Tibial artery (tissue), 4 donors: ENCODE data around the gene ALPL.

Source experiments
- DNase-seq, 2 donors: peaks; one replicate each; pipeline ENCODE4 v3.0.0-alpha.2; 2019
- H3K27ac ChIP-seq, 2 donors: fragments of 200-600 bp; sonication (generic) in 1 of 2; 1 replicate in 1 of 2; 2 replicates in 1 of 2; pipeline ENCODE4 v1.5.1; 2018 to 2019; ENCODE audit warnings: mild to moderate bottlenecking in 1 of 2
- H3K27me3 ChIP-seq, 2 donors: fragments of 200-600 bp; sonication (generic) in 1 of 2; one replicate each; pipeline versions ENCODE4 v1.5.1 to v1.6.0; 2016 to 2019
- H3K36me3 ChIP-seq, 3 donors: fragments of 200-600 bp; sonication (generic) in 2 of 3; one replicate each; pipeline ENCODE4 v1.5.1; 2016 to 2019; ENCODE audit warnings: mild to moderate bottlenecking in 2 of 3
- H3K4me1 ChIP-seq, 4 donors: fragments of 200-600 bp; sonication (generic) in 2 of 4; 1 replicate in 3 of 4; 2 replicates in 1 of 4; pipeline ENCODE4 v1.5.1; 2016 to 2019
- H3K4me3 ChIP-seq, 2 donors: fragments of 200-600 bp; sonication (generic) in 1 of 2; 1 replicate in 1 of 2; 2 replicates in 1 of 2; pipeline ENCODE4 v1.5.1; 2018 to 2019; ENCODE audit warnings: mild to moderate bottlenecking in 2 of 2
- H3K9me3 ChIP-seq, 3 donors: fragments of 200-600 bp; sonication (generic) in 1 of 3; one replicate each; pipeline ENCODE4 v1.5.1; 2016 to 2019
- CTCF ChIP-seq, 2 experiments: fragments of 200-600 bp in 1 of 2; fragments of 450-650 bp in 1 of 2; IDR thresholded peaks; one replicate each; pipeline ENCODE4 v1.5.1; 2017 to 2019; ENCODE audit warnings: antibody characterized with exemption in 2 of 2, mild to moderate bottlenecking in 1 of 2, moderate library complexity in 1 of 2
- intact Hi-C: fragments of 100-400 bp; cut with DNase I; formaldehyde crosslinking; loops from one replicate; pipeline ENCODE4 v1.15.0; 2023; ENCODE audit warnings: low total_unique reads

Gene ALPL

GRCh38 chr1:21622466-21623315, 113.5 kb downstream of the ALPL start:
- peaks cover 0 to 35% (median 2%) of the 10 kb centered on the region in 4 donors for H3K4me1 ChIP-seq
- TF ChIP-seq CTCF (IDR thresholded peaks at IDR 0.05) = no peak

GRCh38 chr1:21623410-21623961, 114.3 kb downstream of the ALPL start:
- Histone ChIP-seq H3K36me3 (no peaks in the 10 kb centered on the region), H3K4me1 (peaks cover 0 to 35% (median 2%) of the 10 kb centered on the region in 4 donors), H3K27me3 (peaks cover 0 to 76% of the 10 kb centered on the region in 2 donors), H3K9me3 (no peaks in the 10 kb centered on the region), H3K27ac (no peak overlapping the region), H3K4me3 (no peak overlapping the region)
- intact Hi-C loops = no loop called here
- TF ChIP-seq CTCF (IDR thresholded peaks at IDR 0.05) = no peak
- DNase-seq = no peak

More at GRCh38 chr1:21622466-21623315, 113.5 kb downstream of the ALPL start:
- Histone ChIP-seq H3K4me3 (peak overlapping the region in 1 of 2 donors; percentile 16), H3K27me3 (peaks cover 0 to 72% of the 10 kb centered on the region in 2 donors), H3K36me3 (no peaks in the 10 kb centered on the region), H3K9me3 (no peaks in the 10 kb centered on the region), H3K27ac (no peak overlapping the region)
- no peak for DNase-seq
- intact Hi-C loops = no loop called here

- peaks cover 0 to 73% of the 10 kb centered on the region in 2 donors for H3K27me3 ChIP-seq
- DNase-seq = no peak
- H3K4me3 ChIP-seq = no peak overlapping the region
- H3K27ac ChIP-seq = no peak overlapping the region
- intact Hi-C loops = no loop called here
- H3K9me3 ChIP-seq = no peaks in the 10 kb centered on the region
- H3K36me3 ChIP-seq = no peaks in the 10 kb centered on the region
- no peak for TF ChIP-seq CTCF (IDR thresholded peaks at IDR 0.05)
- H3K4me1 ChIP-seq = peaks cover 0 to 35% (median 2%) of the 10 kb centered on the region in 4 donors
Measured at GRCh38 chr1:21624571-21625389, 115.6 kb downstream of the ALPL start.

GRCh38 chr1:21625390-21626190, 116.4 kb downstream of the ALPL start:
- H3K4me1 ChIP-seq = peaks cover 0 to 28% (median 2%) of the 10 kb centered on the region in 4 donors
- H3K36me3 ChIP-seq = no peaks in the 10 kb centered on the region
- H3K27ac ChIP-seq = no peak overlapping the region
- no peaks in the 10 kb centered on the region for H3K9me3 ChIP-seq
- TF ChIP-seq CTCF (IDR thresholded peaks at IDR 0.05) = no peak
- no peak overlapping the region for H3K4me3 ChIP-seq
- intact Hi-C loops = no loop called here
- no peak for DNase-seq
- peaks cover 0 to 73% of the 10 kb centered on the region in 2 donors for H3K27me3 ChIP-seq

- Histone ChIP-seq H3K27ac (no peak overlapping the region), H3K4me3 (no peak overlapping the region), H3K36me3 (no peaks in the 10 kb centered on the region), H3K9me3 (no peaks in the 10 kb centered on the region), H3K4me1 (peaks cover 0 to 18% (median 2%) of the 10 kb centered on the region in 4 donors), H3K27me3 (peaks cover 0 to 77% of the 10 kb centered on the region in 2 donors)
- DNase-seq = no peak
- no peak for TF ChIP-seq CTCF (IDR thresholded peaks at IDR 0.05)
- intact Hi-C loops = no loop called here
Measured at GRCh38 chr1:21626921-21627339, 117.7 kb downstream of the ALPL start.
